Myometrial cell (primary cell): ENCODE data around the gene PSMA4. TPM values are rescaled to one million over a fixed set of nuclear protein-coding genes. Genes with fewer than 3 reads are reported as not detected.

Experiments used
- total RNA-seq: library from RNA; depleted of rRNA; stranded (reverse); fragments of >200 nt; gene quantifications from 2 replicates; pipeline ENCODE4 v1.2.3, GENCODE V29; 2015

Gene PSMA4
- total RNA-seq: 283 and 346 TPM in 2 replicates

DNA sequence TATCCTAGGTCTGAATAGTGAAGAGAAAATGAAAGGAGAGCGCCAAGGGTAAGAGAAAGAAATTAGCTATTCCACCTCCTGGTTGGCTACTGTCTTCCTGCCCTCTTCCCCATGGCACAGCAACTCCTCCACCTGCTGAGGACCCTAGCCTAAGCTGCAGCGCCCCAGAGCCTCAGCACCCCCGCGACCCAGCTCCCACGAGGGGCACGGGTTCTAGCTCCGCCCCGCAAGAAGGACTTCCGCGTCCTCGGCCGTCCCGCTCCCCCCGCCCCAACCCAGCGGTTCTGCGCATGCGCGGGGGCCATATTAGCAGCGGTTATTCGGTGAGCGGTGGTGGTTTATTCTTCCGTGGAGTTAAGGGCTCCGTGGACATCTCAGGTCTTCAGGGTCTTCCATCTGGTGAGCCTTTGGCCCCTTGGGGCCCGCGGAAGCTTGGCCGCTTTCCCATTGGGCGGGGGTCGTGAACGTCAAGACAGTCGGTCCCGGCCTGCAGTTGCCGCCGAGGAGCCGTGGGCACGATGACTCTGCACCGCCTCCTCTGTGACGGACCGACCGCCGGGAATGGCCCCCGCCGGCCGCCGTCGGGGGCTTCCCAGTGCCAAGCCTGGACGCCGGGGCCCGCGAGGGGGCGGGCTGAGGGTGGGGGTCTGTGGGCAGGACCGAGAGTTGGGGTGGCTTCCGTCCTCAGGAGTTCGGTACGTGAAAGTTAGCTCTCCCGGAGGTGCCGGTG, at the start of gene PSMA4:
TSS of gene PSMA4 (plus strand) at position 304 of the 730 bp plus-strand sequence. CDS start 1,484 bp downstream, outside the sequence.

DNA sequence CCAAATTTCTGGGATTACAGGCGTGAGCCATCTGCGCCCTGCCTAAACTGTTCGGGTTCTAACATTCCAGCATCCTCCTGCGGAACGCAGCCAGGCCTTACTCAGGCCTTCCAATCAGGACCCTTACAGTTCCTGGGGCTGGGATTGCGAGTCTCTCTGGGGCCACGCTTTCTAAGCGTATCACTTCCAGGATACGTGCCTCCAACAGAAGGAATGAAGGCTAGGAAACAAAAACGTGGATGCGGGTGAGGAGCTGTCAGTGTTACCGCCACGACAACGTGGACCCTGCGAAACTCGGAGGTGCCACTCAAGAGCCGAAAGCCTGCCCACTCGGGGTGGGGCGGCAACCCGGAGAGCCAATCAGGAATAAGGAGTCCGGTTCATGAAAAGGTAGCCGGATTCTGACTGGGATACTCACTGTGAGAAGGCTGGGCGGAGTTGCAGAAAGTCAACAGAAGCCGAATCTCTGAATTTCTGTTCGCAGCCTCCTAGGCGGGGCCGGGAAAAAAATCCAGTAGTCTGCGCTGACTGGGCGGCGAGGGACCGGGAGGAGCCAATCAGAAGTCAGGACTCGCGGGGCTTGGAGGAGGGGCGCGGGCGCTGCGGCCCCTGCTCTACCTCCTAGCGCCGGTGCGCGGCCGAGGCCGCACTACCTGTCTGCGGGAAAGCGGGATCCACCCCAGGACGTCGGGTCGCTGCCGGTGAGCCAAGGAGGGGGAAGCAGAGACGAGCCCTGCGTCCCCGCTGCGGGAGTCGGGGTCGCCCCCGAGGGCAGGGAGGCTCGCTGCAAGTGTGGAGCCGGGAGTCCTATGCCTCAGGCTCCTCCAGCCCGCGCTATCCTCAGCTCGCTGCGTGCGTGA, 33.0 kb upstream of the PSMA4 start, which contains the start of gene HYKK:
TSS of gene HYKK (plus strand) at position 607 of the 860 bp plus-strand sequence. CDS start 5,512 bp downstream, outside the sequence.

DNA sequence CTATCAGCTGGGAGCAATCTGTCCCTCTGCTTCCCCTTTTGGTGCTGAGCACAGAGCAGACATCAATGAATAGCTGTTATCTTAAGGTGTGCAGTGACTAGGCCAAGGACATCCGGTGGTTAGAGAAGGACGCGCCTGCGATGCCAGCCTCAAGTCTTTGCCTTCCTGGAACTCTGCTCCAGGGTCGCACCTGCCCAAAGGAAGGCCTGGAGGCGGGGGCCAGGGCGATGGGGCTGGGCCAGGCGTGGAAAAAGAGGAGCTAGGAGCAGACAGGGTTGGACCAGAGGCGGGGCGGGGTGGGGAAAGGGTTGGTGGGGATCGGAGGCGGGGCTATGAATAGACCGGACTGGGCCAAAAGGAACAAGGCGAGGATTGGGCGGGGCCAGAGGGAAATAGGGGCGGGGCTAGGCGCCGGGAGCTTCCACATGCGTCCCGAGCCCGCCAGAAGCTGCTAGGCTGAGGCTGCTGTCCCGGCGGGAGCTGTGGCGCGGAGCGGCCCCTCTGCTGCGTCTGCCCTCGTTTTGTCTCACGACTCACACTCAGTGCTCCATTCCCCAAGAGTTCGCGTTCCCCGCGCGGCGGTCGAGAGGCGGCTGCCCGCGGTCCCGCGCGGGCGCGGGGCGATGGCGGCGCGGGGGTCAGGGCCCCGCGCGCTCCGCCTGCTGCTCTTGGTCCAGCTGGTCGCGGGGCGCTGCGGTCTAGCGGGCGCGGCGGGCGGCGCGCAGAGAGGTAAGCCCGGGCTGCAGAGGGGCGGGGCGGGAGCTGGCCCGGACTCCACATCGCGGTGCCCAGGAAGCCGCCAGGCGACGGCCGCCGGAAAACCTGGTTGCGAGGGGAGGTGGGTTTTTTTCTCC, 25.1 kb downstream of the PSMA4 start, which contains the start of gene CHRNA5:
TSS of gene CHRNA5 (plus strand) at position 424 of the 854 bp plus-strand sequence. CDS start at position 624, 200 bp downstream.

Other genes with a start within 250 kb of the PSMA4 start
- gene SKIC8, start 240.8 kb upstream of the PSMA4 start, total RNA-seq: 103 and 111 TPM in 2 replicates
- gene CRABP1, start 200.1 kb upstream of the PSMA4 start, total RNA-seq: not detected in 2 replicates
- 8.6 and 16.1 TPM in 2 replicates for gene IREB2, start 102.2 kb upstream of the PSMA4 start, total RNA-seq
- 1.2 and 2.7 TPM in 2 replicates for gene HYKK, start 32.9 kb upstream of the PSMA4 start, total RNA-seq
- 1.2 and 7.3 TPM in 2 replicates for gene CHRNA5, start 25.1 kb downstream of the PSMA4 start, total RNA-seq
- not detected in 2 replicates for gene CHRNA3, start 80.6 kb downstream of the PSMA4 start, total RNA-seq
- not detected in 2 replicates for gene CHRNB4, start 100.8 kb downstream of the PSMA4 start, total RNA-seq